NT2/D1 (cell line): Measurements from ENCODE around the gene MRTFB.
"Not testable (repeated sequence)": the region's sequence is repeated elsewhere in the genome, so short reads cannot be mapped to it uniquely, and the experiment has no call there.

ENCODE experiments used
- DNase-seq: peaks from one replicate; pipeline ENCODE4 v3.0.0-alpha.2; 2011; ENCODE audit warnings: low read depth, low spot score
- H3K27me3 ChIP-seq: 2 replicates; pipeline ENCODE4 v1.6.0; 2011; ENCODE audit warnings: mild to moderate bottlenecking; ENCODE audit not compliant: insufficient read length, insufficient read depth
- H3K36me3 ChIP-seq: 2 replicates; pipeline ENCODE4 v1.6.1; 2011; ENCODE audit warnings: mild to moderate bottlenecking, low read length, mixed read lengths; ENCODE audit not compliant: insufficient read depth, insufficient read length
- H3K4me1 ChIP-seq: 2 replicates; pipeline ENCODE4 v1.5.1; 2011; ENCODE audit not compliant: insufficient read depth, insufficient read length
- H3K4me3 ChIP-seq: 2 replicates; pipeline ENCODE4 v1.5.1; 2011; ENCODE audit warnings: low read depth; ENCODE audit not compliant: insufficient read length
- H3K9ac ChIP-seq: 2 replicates; pipeline ENCODE4 v1.6.0; 2011; ENCODE audit warnings: low read depth; ENCODE audit not compliant: insufficient read length
- H3K9me3 ChIP-seq: 2 replicates; pipeline ENCODE4 v1.5.1; 2011; ENCODE audit warnings: mild to moderate bottlenecking, low read length; ENCODE audit not compliant: insufficient read depth
- SUZ12 ChIP-seq: IDR thresholded peaks from 2 replicates; pipeline ENCODE4 v1.6.1; 2011; ENCODE audit not compliant: insufficient read length, insufficient read depth; ENCODE audit errors: extremely low read depth
- YY1 ChIP-seq: IDR thresholded peaks from 2 replicates; pipeline ENCODE4 v1.6.1; 2011; ENCODE audit not compliant: insufficient read length, insufficient read depth
- ZNF274 ChIP-seq: IDR thresholded peaks from 2 replicates; pipeline ENCODE4 v1.6.1; 2011; ENCODE audit warnings: mild to moderate bottlenecking, low read depth, low read length

The MRTFB gene, protein sequence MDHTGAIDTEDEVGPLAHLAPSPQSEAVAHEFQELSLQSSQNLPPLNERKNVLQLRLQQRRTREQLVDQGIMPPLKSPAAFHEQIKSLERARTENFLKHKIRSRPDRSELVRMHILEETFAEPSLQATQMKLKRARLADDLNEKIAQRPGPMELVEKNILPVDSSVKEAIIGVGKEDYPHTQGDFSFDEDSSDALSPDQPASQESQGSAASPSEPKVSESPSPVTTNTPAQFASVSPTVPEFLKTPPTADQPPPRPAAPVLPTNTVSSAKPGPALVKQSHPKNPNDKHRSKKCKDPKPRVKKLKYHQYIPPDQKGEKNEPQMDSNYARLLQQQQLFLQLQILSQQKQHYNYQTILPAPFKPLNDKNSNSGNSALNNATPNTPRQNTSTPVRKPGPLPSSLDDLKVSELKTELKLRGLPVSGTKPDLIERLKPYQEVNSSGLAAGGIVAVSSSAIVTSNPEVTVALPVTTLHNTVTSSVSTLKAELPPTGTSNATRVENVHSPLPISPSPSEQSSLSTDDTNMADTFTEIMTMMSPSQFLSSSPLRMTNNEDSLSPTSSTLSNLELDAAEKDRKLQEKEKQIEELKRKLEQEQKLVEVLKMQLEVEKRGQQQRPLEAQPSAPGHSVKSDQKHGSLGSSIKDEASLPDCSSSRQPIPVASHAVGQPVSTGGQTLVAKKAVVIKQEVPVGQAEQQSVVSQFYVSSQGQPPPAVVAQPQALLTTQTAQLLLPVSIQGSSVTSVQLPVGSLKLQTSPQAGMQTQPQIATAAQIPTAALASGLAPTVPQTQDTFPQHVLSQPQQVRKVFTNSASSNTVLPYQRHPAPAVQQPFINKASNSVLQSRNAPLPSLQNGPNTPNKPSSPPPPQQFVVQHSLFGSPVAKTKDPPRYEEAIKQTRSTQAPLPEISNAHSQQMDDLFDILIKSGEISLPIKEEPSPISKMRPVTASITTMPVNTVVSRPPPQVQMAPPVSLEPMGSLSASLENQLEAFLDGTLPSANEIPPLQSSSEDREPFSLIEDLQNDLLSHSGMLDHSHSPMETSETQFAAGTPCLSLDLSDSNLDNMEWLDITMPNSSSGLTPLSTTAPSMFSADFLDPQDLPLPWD

DNA sequence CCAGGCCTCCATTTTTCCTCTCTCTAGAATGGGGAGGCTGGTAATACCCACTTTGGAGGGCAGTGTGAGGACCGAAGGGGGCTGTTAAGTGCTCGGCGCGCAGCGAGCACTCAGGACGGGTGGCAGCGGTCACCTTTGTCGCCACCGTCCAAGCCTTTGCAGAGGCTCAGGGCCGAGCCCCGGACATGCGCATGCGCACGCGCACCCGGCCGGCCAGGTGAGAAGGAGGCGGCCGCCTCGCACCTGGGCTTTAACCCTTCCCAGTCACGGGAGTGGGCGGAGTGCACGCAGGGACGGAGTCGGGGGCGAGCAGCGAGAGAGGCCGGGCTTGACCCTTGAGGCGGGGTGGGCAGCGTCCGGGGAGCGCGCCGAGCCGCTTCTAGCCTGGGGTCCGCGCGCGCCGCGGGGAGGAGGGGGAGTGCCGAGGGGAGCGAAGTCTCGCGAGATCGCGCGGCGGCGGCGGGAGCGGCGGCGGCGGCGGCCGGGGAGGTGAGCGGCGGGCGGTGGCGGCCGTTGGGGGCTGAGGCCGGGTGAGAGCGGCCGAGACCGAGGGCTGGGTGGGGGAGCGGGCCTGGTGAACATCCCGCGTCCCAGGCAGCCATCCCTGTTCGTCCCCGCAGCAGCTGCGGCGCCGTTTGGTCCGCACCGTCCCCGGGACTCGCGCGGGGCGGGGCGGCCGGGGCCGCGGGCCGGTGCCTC is at the start of gene MRTFB:
Gene MRTFB (plus strand): TSS at position 443 of the 699 bp plus-strand sequence. CDS start 69,288 bp downstream, outside the sequence.
- peak within 1 kb of the TSS; percentile 82 for H3K4me3 ChIP-seq
- H3K9ac ChIP-seq, result peak within 1 kb of the TSS; percentile 92
- TF ChIP-seq ZNF274, result no peak
- no peak for TF ChIP-seq SUZ12
- no peak for TF ChIP-seq YY1
- H3K9me3 ChIP-seq, result no peaks in the 10 kb centered on the region
- no peaks in the 10 kb centered on the region for H3K4me1 ChIP-seq
- H3K27me3 ChIP-seq, result no peaks in the 10 kb centered on the region
- peak; percentile 38 for DNase-seq
- peaks cover 13% of the 10 kb centered on the region for H3K36me3 ChIP-seq

DNA sequence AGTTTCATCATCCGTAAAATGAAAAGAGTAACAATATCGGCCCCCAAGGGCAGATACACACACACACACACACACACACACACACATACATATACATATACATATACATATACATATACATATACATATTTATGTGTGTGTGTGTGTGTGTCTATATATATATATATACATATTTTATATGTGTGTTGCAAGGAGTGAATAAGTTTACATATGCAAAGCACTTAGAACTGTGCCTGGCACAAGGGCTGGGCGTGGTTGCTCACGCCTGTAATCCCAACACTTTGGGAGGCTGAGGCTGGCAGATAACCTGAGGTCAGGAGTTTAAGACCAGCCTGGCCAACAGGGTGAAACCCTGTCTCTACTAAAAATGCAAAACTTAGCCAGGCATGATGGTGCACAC is 47.6 kb upstream of the MRTFB start:
- not testable (repeated sequence) for H3K36me3 ChIP-seq, H3K4me1 ChIP-seq, H3K27me3 ChIP-seq, H3K9ac ChIP-seq, H3K4me3 ChIP-seq, H3K9me3 ChIP-seq, DNase-seq

DNA sequence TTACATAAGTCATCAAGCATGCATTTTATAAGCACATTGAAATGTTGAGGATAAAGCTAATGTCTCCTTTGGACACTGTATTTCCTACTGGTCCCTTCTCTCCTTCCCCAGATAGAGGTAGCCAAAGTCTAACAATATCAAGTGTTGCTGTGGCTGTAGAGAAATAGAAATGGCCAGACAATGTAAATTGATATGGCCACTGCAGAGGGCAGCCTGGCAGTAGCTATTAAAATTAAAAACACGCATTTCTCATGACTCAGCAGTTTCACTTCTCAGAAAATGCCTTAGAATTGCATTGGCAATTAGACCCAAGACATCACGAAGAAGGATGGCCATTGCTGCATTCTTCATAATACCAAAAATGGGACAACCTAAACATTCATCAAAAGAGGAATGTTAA is 46.8 kb upstream of the MRTFB start:
- no peaks in the 10 kb centered on the region for H3K36me3 ChIP-seq
- DNase-seq, result no peak
- H3K4me1 ChIP-seq, result peaks cover 2% of the 10 kb centered on the region
- no peak overlapping the region for H3K9ac ChIP-seq
- H3K27me3 ChIP-seq, result no peaks in the 10 kb centered on the region
- no peak overlapping the region for H3K4me3 ChIP-seq
- H3K9me3 ChIP-seq, result peaks cover 7% of the 10 kb centered on the region
- TF ChIP-seq SUZ12, result no peak
- no peak for TF ChIP-seq ZNF274

DNA sequence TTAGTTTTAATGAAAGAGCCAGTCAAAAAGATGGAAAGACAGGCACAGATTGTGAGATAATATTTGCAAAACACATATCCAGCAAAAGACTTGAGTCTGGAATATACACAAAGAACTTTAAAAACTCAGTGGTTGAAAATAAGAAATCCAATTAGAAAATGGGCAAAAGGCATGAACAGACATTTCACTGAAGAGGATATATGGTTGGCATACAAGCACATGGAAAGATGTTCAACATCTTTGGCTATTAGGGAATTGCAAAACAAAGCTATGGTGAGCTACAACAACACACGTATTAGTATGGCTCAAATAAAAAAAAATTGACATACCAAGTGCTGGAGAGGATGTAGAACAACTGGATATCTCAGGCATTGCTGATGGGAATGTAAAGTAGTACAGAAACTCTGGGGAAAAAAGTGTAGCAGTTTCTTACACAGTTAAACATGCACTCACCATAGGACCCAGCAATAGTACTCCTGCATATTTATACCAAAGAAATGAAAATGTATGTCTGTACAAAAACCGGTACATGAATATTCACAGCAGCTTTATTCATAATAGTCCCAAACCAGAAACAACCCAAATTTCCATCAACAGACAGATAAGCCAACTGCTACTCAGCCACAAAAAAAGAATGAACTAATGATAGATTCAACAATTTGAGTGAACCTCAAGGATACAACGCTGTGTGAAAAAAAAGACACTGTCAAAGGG is 44.4 kb upstream of the MRTFB start:
- TF ChIP-seq SUZ12, result no peak
- TF ChIP-seq YY1, result no peak
- TF ChIP-seq ZNF274, result no peak

DNA sequence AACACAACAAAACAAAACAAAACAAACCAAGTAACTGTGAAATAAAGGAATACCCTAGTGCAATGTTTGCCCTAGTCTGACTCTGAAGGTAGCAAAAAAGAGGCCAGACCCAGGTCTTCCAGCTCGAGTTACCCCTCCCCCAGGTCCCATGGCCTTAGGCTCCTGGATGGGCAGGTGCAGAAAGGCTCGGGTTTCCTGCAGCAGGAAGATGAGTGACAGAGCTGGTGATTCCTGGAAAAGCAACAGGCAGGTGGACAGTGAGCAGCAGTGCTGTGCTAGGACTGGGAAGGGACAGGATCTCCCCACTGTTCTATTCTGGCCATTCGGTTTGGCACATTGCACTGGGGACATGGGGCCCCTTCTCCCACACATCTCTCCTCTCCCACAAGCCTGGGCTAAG is 42.9 kb upstream of the MRTFB start:
- no peaks in the 10 kb centered on the region for H3K27me3 ChIP-seq
- peaks cover 7% of the 10 kb centered on the region for H3K9me3 ChIP-seq
- H3K4me1 ChIP-seq, result peaks cover 6% of the 10 kb centered on the region
- no peak for DNase-seq
- no peak overlapping the region for H3K4me3 ChIP-seq
- H3K36me3 ChIP-seq, result no peaks in the 10 kb centered on the region
- no peak overlapping the region for H3K9ac ChIP-seq
- TF ChIP-seq SUZ12 (no peak), YY1 (no peak), ZNF274 (no peak)

More for the DNA sequence above, 44.4 kb upstream of the MRTFB start:
- H3K27me3 ChIP-seq, result no peaks in the 10 kb centered on the region
- H3K9me3 ChIP-seq, result peaks cover 7% of the 10 kb centered on the region
- H3K9ac ChIP-seq, result no peak overlapping the region
- H3K4me1 ChIP-seq, result peaks cover 6% of the 10 kb centered on the region
- no peak for DNase-seq
- H3K36me3 ChIP-seq, result no peaks in the 10 kb centered on the region
- no peak overlapping the region for H3K4me3 ChIP-seq

DNA sequence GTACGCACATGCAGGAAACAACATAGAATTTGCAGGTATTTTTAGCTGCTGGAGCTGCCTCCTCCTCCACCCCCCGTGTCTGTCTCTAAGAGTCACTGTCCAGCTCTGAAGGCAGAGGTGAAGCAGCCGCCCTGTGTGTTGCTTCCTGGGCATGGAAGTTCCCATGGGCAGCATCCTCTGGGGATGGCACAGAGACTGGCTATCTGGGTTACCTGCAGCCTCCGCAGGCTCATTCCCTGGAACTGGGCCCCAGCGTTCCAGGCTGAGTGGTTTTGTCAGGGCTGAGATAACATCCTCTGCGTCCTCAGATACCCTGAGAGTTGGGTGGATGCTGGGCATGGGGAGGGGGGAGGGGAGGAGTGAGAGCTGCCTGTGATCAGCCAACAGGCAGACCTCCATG is 41.5 kb upstream of the MRTFB start:
- no peaks in the 10 kb centered on the region for H3K36me3 ChIP-seq
- no peak for TF ChIP-seq ZNF274
- TF ChIP-seq SUZ12, result no peak
- no peak for TF ChIP-seq YY1
- peaks cover 6% of the 10 kb centered on the region for H3K4me1 ChIP-seq
- no peak overlapping the region for H3K9ac ChIP-seq
- no peak for DNase-seq
- H3K27me3 ChIP-seq, result no peaks in the 10 kb centered on the region
- H3K9me3 ChIP-seq, result peaks cover 7% of the 10 kb centered on the region
- H3K4me3 ChIP-seq, result no peak overlapping the region
